ENCODE measurements around the gene SEC23A.

SEC23A gene

GRCh38 chr14:39035336-39035735, 67.7 kb downstream of the SEC23A start:
- no peak overlapping the region for H3K4me3 ChIP-seq (ENCODE audit: low read depth, low read length)
- H3K9me3 ChIP-seq (ENCODE audit: control insufficient read depth, insufficient read depth, low read depth, low read length) = no peaks in the 10 kb centered on the region
- POLR2A ChIA-PET = interaction anchor here (1.1 kb wide), 1 partner anchor 135 kb away, joined by 3 read pairs; the partner anchor contains the start of gene TRAPPC6B
- no peak for TF ChIP-seq ZBTB48 (tag by site-specific recombination; IDR thresholded peaks at IDR 0.05)
- TF ChIP-seq PRDM1 (tag by site-specific recombination; IDR thresholded peaks at IDR 0.05) = no peak
- no peak for TF ChIP-seq ZNF24 (tag by site-specific recombination; IDR thresholded peaks at IDR 0.05)
- no peak for TF ChIP-seq SP2 (tag by site-specific recombination; IDR thresholded peaks at IDR 0.05)
- TF ChIP-seq YY1 (tag by site-specific recombination; IDR thresholded peaks at IDR 0.05) = no peak
- no peak for TF ChIP-seq ZNF548 (tag by site-specific recombination; IDR thresholded peaks at IDR 0.05)
- no peak for TF ChIP-seq ZNF18 (tag by site-specific recombination; IDR thresholded peaks at IDR 0.05)
- TF ChIP-seq PRDM2 (tag by site-specific recombination; IDR thresholded peaks at IDR 0.05; ENCODE audit: borderline replicate concordance) = no peak
- TF ChIP-seq ZFP69B (tag by site-specific recombination; IDR thresholded peaks at IDR 0.05) = no peak
- no peak for TF ChIP-seq ZNF513 (tag by site-specific recombination; IDR thresholded peaks at IDR 0.05)
- TF ChIP-seq ZNF221 (tag by site-specific recombination; IDR thresholded peaks at IDR 0.05; ENCODE audit: borderline replicate concordance) = no peak
- TF ChIP-seq ZNF423 (tag by site-specific recombination; IDR thresholded peaks at IDR 0.05) = no peak
- TF ChIP-seq SALL2 (tag by site-specific recombination; IDR thresholded peaks at IDR 0.05; ENCODE audit: borderline replicate concordance) = no peak
- TF ChIP-seq, protein P1, sequence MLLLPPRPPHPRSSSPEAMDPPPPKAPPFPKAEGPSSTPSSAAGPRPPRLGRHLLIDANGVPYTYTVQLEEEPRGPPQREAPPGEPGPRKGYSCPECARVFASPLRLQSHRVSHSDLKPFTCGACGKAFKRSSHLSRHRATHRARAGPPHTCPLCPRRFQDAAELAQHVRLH (tag by site-specific recombination; IDR thresholded peaks at IDR 0.05) = no peak
- no peak for TF ChIP-seq ZNF174 (tag by site-specific recombination; IDR thresholded peaks at IDR 0.05)
- TF ChIP-seq ZSCAN4 (tag by site-specific recombination; IDR thresholded peaks at IDR 0.05) = no peak
- no peak for TF ChIP-seq ZNF488 (tag by site-specific recombination; IDR thresholded peaks at IDR 0.05)
- no peak for TF ChIP-seq ZNF530 (tag by site-specific recombination; IDR thresholded peaks at IDR 0.05; ENCODE audit: low read depth)
- CTCF ChIA-PET = interaction anchor here (0.6 to 2.0 kb wide), 12 partner anchors 8 to 426 kb away, joined by 3 to 13 read pairs (median 4); no protein-coding TSS in a partner anchor
- H3K36me3 ChIP-seq (ENCODE audit: control insufficient read depth in 2 of 2, insufficient read depth in 1 of 2, low read length in 2 of 2) = peaks cover 44 to 69% of the 10 kb centered on the region in 2 experiments
- no peaks in the 10 kb centered on the region; the same call in 1 of the 2 replicates for H3K4me1 ChIP-seq (ENCODE audit: control insufficient read depth, insufficient read depth, low read length)
- no peak overlapping the region for H3K27ac ChIP-seq (ENCODE audit: extremely low read depth, low read depth, low read length)

Measured in HEK293 (cell line).